Neuron (in vitro differentiated cells): ENCODE data around the gene NXPE4.

Source experiments
- H2AFZ ChIP-seq: one replicate; pipeline ENCODE4 v1.6.1; 2013; ENCODE audit warnings: low read depth, mild to moderate bottlenecking, inconsistent platforms, low read length, moderate library complexity
- H3K27me3 ChIP-seq: one replicate; pipeline ENCODE4 v1.6.1; 2013; ENCODE audit warnings: low read length; ENCODE audit not compliant: insufficient read depth
- H3K36me3 ChIP-seq: one replicate; pipeline ENCODE4 v1.6.1; 2013; ENCODE audit warnings: low read length; ENCODE audit not compliant: insufficient read depth
- H3K4me1 ChIP-seq: one replicate; pipeline ENCODE4 v1.6.1; 2013; ENCODE audit warnings: low read length; ENCODE audit not compliant: insufficient read depth
- H3K4me3 ChIP-seq: 2 replicates; pipeline ENCODE4 v1.5.1; 2013; ENCODE audit warnings: mild to moderate bottlenecking, low read length, moderate library complexity
- H3K9me3 ChIP-seq: one replicate; pipeline ENCODE4 v1.6.1; 2013; ENCODE audit warnings: low read length

The NXPE4 gene

GRCh38 chr11:114564831-114565230 lies 30.8 kb downstream of the NXPE4 start:
- Histone ChIP-seq H3K27me3 (no peaks in the 10 kb centered on the region), H3K4me3 (no peak overlapping the region), H3K36me3 (no peaks in the 10 kb centered on the region), H3K9me3 (no peaks in the 10 kb centered on the region), H2AFZ (no peak overlapping the region), H3K4me1 (no peaks in the 10 kb centered on the region)

GRCh38 chr11:114563077-114563476 lies 32.5 kb downstream of the NXPE4 start:
- Histone ChIP-seq H2AFZ (no peak overlapping the region), H3K27me3 (peaks cover 3% of the 10 kb centered on the region), H3K9me3 (no peaks in the 10 kb centered on the region), H3K4me1 (no peaks in the 10 kb centered on the region), H3K36me3 (no peaks in the 10 kb centered on the region), H3K4me3 (no peak overlapping the region)

- Histone ChIP-seq H3K27me3 (peaks cover 3% of the 10 kb centered on the region), H2AFZ (no peak overlapping the region), H3K4me3 (no peak overlapping the region), H3K4me1 (no peaks in the 10 kb centered on the region), H3K36me3 (no peaks in the 10 kb centered on the region), H3K9me3 (no peaks in the 10 kb centered on the region)
These were observed 33.2 kb downstream of the NXPE4 start for GRCh38 chr11:114562166-114562916.

GRCh38 chr11:114559425-114560310 lies 35.9 kb downstream of the NXPE4 start, which contains the start of gene NXPE1:
NXPE1 (minus strand) TSS chr11:114559881; CDS start chr11:114551201, 8,680 bp downstream.
- Histone ChIP-seq H2AFZ (no peak within 1 kb of the TSS), H3K4me1 (no peaks in the 10 kb centered on the region), H3K27me3 (peaks cover 3% of the 10 kb centered on the region), H3K4me3 (no peak within 1 kb of the TSS), H3K9me3 (no peaks in the 10 kb centered on the region), H3K36me3 (no peaks in the 10 kb centered on the region)

GRCh38 chr11:114556135-114556534 lies 39.5 kb downstream of the NXPE4 start:
- Histone ChIP-seq H3K36me3 (no peaks in the 10 kb centered on the region), H3K27me3 (peaks cover 11% of the 10 kb centered on the region), H3K4me1 (no peaks in the 10 kb centered on the region), H3K9me3 (no peaks in the 10 kb centered on the region), H2AFZ (no peak overlapping the region), H3K4me3 (no peak overlapping the region)

GRCh38 chr11:114553642-114554041 lies 41.9 kb downstream of the NXPE4 start:
- Histone ChIP-seq H3K4me1 (no peaks in the 10 kb centered on the region), H3K9me3 (no peaks in the 10 kb centered on the region), H2AFZ (no peak overlapping the region), H3K4me3 (no peak overlapping the region), H3K36me3 (no peaks in the 10 kb centered on the region), H3K27me3 (peaks cover 9% of the 10 kb centered on the region)

GRCh38 chr11:114551060-114551459 lies 44.5 kb downstream of the NXPE4 start:
- no peak overlapping the region for H3K4me3 ChIP-seq
- peaks cover 9% of the 10 kb centered on the region for H3K27me3 ChIP-seq
- H2AFZ ChIP-seq: no peak overlapping the region
- no peaks in the 10 kb centered on the region for H3K4me1 ChIP-seq
- H3K9me3 ChIP-seq: no peaks in the 10 kb centered on the region
- no peaks in the 10 kb centered on the region for H3K36me3 ChIP-seq

GRCh38 chr11:114525682-114526081 lies 69.9 kb downstream of the NXPE4 start:
- H3K4me1 ChIP-seq: no peaks in the 10 kb centered on the region
- H2AFZ ChIP-seq: no peak overlapping the region
- no peaks in the 10 kb centered on the region for H3K9me3 ChIP-seq
- no peaks in the 10 kb centered on the region for H3K27me3 ChIP-seq
- no peak overlapping the region for H3K4me3 ChIP-seq
- no peaks in the 10 kb centered on the region for H3K36me3 ChIP-seq

- H3K36me3 ChIP-seq: no peaks in the 10 kb centered on the region
- no peak overlapping the region for H2AFZ ChIP-seq
- H3K27me3 ChIP-seq: no peaks in the 10 kb centered on the region
- no peak overlapping the region for H3K4me3 ChIP-seq
- no peaks in the 10 kb centered on the region for H3K9me3 ChIP-seq
- no peaks in the 10 kb centered on the region for H3K4me1 ChIP-seq
These were observed 71.5 kb downstream of the NXPE4 start for GRCh38 chr11:114524122-114524521.

GRCh38 chr11:114522818-114523217 lies 72.8 kb downstream of the NXPE4 start:
- no peaks in the 10 kb centered on the region for H3K27me3 ChIP-seq
- no peak overlapping the region for H3K4me3 ChIP-seq
- H3K36me3 ChIP-seq: no peaks in the 10 kb centered on the region
- no peak overlapping the region for H2AFZ ChIP-seq
- no peaks in the 10 kb centered on the region for H3K4me1 ChIP-seq
- no peaks in the 10 kb centered on the region for H3K9me3 ChIP-seq
